GM23248 (cell line): ENCODE measurements around the gene PCGF2. TPM values are rescaled to one million over a fixed set of nuclear protein-coding genes. Genes with fewer than 3 reads are reported as not detected.

ENCODE experiments used
- DNase-seq: peaks from one replicate; pipeline ENCODE4 v3.0.0-alpha.2; 2015
- H2AFZ ChIP-seq: fragments of 200-600 bp; sonication (generic); 2 replicates; pipeline ENCODE4 v1.6.1; 2016; ENCODE audit warnings: antibody characterized with exemption
- H3F3A ChIP-seq: fragments of 200-600 bp; sonication (generic); 2 replicates; pipeline ENCODE4 v1.6.1; 2016; ENCODE audit warnings: mild to moderate bottlenecking, antibody characterized with exemption, mixed run types; ENCODE audit not compliant: insufficient read depth
- H3K27ac ChIP-seq: fragments of 200-600 bp; sonication (generic); 2 replicates; pipeline ENCODE4 v1.5.1; 2016; ENCODE audit warnings: mild to moderate bottlenecking
- H3K27me3 ChIP-seq: fragments of 200-600 bp; sonication (generic); replicated peaks from 2 replicates; pipeline ENCODE4 v1.6.1; 2016; ENCODE audit warnings: mild to moderate bottlenecking; ENCODE audit not compliant: insufficient read depth
- H3K36me3 ChIP-seq: fragments of 200-600 bp; sonication (generic); 2 replicates; pipeline ENCODE4 v1.6.1; 2016; ENCODE audit warnings: low read depth, mild to moderate bottlenecking
- H3K4me1 ChIP-seq: fragments of 200-600 bp; sonication (generic); 2 replicates; pipeline ENCODE4 v1.6.1; 2016; ENCODE audit warnings: mild to moderate bottlenecking; ENCODE audit not compliant: insufficient read depth
- H3K4me2 ChIP-seq: fragments of 200-600 bp; sonication (generic); one replicate; pipeline ENCODE4 v1.6.1; 2016; ENCODE audit warnings: mild to moderate bottlenecking; ENCODE audit not compliant: unreplicated experiment
- H3K4me3 ChIP-seq: fragments of 200-600 bp; sonication (generic); 2 replicates; pipeline ENCODE4 v1.5.1; 2016; ENCODE audit warnings: mild to moderate bottlenecking
- H3K79me2 ChIP-seq: fragments of 200-600 bp; sonication (generic); 2 replicates; pipeline ENCODE4 v1.6.1; 2016; ENCODE audit warnings: mild to moderate bottlenecking; ENCODE audit not compliant: insufficient read depth
- H3K9ac ChIP-seq: fragments of 200-600 bp; sonication (generic); 2 replicates; pipeline ENCODE4 v1.6.1; 2016; ENCODE audit warnings: mild to moderate bottlenecking
- H3K9me2 ChIP-seq: fragments of 200-600 bp; sonication (generic); 2 replicates; pipeline ENCODE4 v1.6.1; 2016; ENCODE audit warnings: mixed run types, mild to moderate bottlenecking, moderate library complexity; ENCODE audit not compliant: insufficient read depth
- H3K9me3 ChIP-seq: fragments of 200-600 bp; sonication (generic); one replicate; pipeline ENCODE4 v1.6.1; 2017; ENCODE audit warnings: low read depth
- H4K20me1 ChIP-seq: fragments of 200-600 bp; sonication (generic); 2 replicates; pipeline ENCODE4 v1.6.0; 2016; ENCODE audit not compliant: insufficient read depth
- EZH2 ChIP-seq: fragments of 200-600 bp; sonication (generic); IDR thresholded peaks from 2 replicates; pipeline ENCODE4 v1.6.1; 2018; ENCODE audit warnings: antibody characterized with exemption, mild to moderate bottlenecking; ENCODE audit not compliant: insufficient read depth, poor library complexity, severe bottlenecking
- EZH2phosphoT487 ChIP-seq: fragments of 200-600 bp; sonication (generic); IDR thresholded peaks from 2 replicates; pipeline ENCODE4 v1.6.1; 2018; ENCODE audit warnings: antibody characterized with exemption, moderate library complexity, mild to moderate bottlenecking, low read depth; ENCODE audit not compliant: insufficient read depth
- WGBS, 2 experiments: methylation state at CpG; one replicate each; pipeline ENCODE4 v1.1.6; 2015 to 2017; ENCODE audit warnings: low lambda C conversion rate in 2 of 2, low coverage in 1 of 2; ENCODE audit errors: missing lambda C conversion rate in 2 of 2; 5-methylcytosine and 5-hydroxymethylcytosine counted together
- in situ Hi-C: fragments of 300-500 bp; cut with MboI; formaldehyde crosslinking; loops from 2 replicates; pipeline ENCODE4 v1.15.0; 2020
- polyA plus RNA-seq: library from polyadenylated mRNA; unstranded; fragments of >200 nt; fragmentation: Nextera tagmentation; extraction: Ambion mirVana; gene quantifications from 2 replicates; pipeline ENCODE4 v1.2.1, GENCODE V29; 2016
- total RNA-seq: library from RNA; depleted of rRNA; stranded (reverse); fragments of >200 nt; shearing (Covaris generic); gene quantifications from 2 replicates; pipeline ENCODE4 v1.2.3, GENCODE V29; 2014

The PCGF2 gene
- total and polyA plus RNA-seq, 2 experiments from 2014 or later, result 3.8 to 4.6 TPM

GRCh38 chr17:38738007-38738662 lies 10.0 kb downstream of the PCGF2 start:
- Histone ChIP-seq H3K36me3 (peaks cover 9% of the 10 kb centered on the region; the same call in 1 of the 2 replicates), H3K9ac (no peak overlapping the region), H3F3A (peaks cover 29% of the 10 kb centered on the region; the same call in 1 of the 2 replicates), H3K4me1 (peaks cover 15% of the 10 kb centered on the region), H3K4me3 (no peak overlapping the region), H3K9me3 (no peaks in the 10 kb centered on the region), H4K20me1 (no peaks in the 10 kb centered on the region), H3K9me2 (no peaks in the 10 kb centered on the region), H3K4me2 (no peak overlapping the region), H3K79me2 (peaks cover 48% of the 10 kb centered on the region), H3K27me3 (no peaks in the 10 kb centered on the region), H3K27ac (no peak overlapping the region), H2AFZ (no peak overlapping the region)
- TF ChIP-seq EZH2phosphoT487, result no peak
- no peak for TF ChIP-seq EZH2
- DNase-seq, result no peak
- 95 to 96% methylated on average over 14 of the region's 14 CpGs for WGBS, 2 experiments
- in situ Hi-C loops, result no loop called here

- no peaks in the 10 kb centered on the region for H3K27me3 ChIP-seq
- no peak overlapping the region for H3K27ac ChIP-seq
- 40 to 44% methylated on average over 16 to 23 of the region's 23 CpGs for WGBS, 2 experiments
- H3K79me2 ChIP-seq, result peaks cover 30% of the 10 kb centered on the region
- no peak overlapping the region for H3K4me2 ChIP-seq
- H2AFZ ChIP-seq, result no peak overlapping the region
- no peaks in the 10 kb centered on the region for H3K9me2 ChIP-seq
- H3K9me3 ChIP-seq, result no peaks in the 10 kb centered on the region
- H3K36me3 ChIP-seq, result peaks cover 9% of the 10 kb centered on the region; the same call in 1 of the 2 replicates
- no peak overlapping the region for H3K4me3 ChIP-seq
- H3F3A ChIP-seq, result peaks cover 21% of the 10 kb centered on the region; the same call in 1 of the 2 replicates
- no peaks in the 10 kb centered on the region for H4K20me1 ChIP-seq
- DNase-seq, result peak; percentile 50
- in situ Hi-C loops, result no loop called here
- TF ChIP-seq EZH2phosphoT487, result no peak
- TF ChIP-seq EZH2, result no peak
- H3K4me1 ChIP-seq, result peaks cover 17% of the 10 kb centered on the region; the same call in 1 of the 2 replicates
- no peak overlapping the region for H3K9ac ChIP-seq
Measured at GRCh38 chr17:38735161-38735997, 12.8 kb downstream of the PCGF2 start.

- 73 to 74% methylated on average over 15 of the region's 15 CpGs for WGBS, 2 experiments
- Histone ChIP-seq H3K9me3 (no peaks in the 10 kb centered on the region), H3K4me1 (peaks cover 20% of the 10 kb centered on the region; the same call in 1 of the 2 replicates), H4K20me1 (no peaks in the 10 kb centered on the region), H3K4me2 (no peak overlapping the region), H3F3A (peaks cover 23% of the 10 kb centered on the region), H3K27me3 (no peaks in the 10 kb centered on the region), H3K9ac (no peak overlapping the region), H3K9me2 (no peaks in the 10 kb centered on the region), H3K27ac (no peak overlapping the region), H2AFZ (no peak overlapping the region), H3K79me2 (peaks cover 20% of the 10 kb centered on the region), H3K4me3 (no peak overlapping the region), H3K36me3 (peaks cover 9% of the 10 kb centered on the region; the same call in 1 of the 2 replicates)
- no peak for DNase-seq
- TF ChIP-seq EZH2 (no peak), EZH2phosphoT487 (no peak)
- in situ Hi-C loops, result no loop called here
Measured at GRCh38 chr17:38733982-38734973, 13.9 kb downstream of the PCGF2 start.
